DND-41 (cell line): ENCODE results near the gene ARHGEF16.

Experiments
- EZH2 ChIP-seq: IDR thresholded peaks from 3 replicates; pipeline ENCODE4 v1.6.1; 2012; ENCODE audit warnings: borderline replicate concordance, low read depth, mild to moderate bottlenecking, moderate library complexity, low read length, inconsistent platforms; ENCODE audit not compliant: severe bottlenecking
- TF ChIP-seq, protein P1 (sequence below): IDR thresholded peaks from 2 replicates; pipeline ENCODE4 v1.5.1; 2012; ENCODE audit warnings: borderline replicate concordance, low read length, moderate library complexity, mild to moderate bottlenecking; ENCODE audit not compliant: poor library complexity, severe bottlenecking; ENCODE audit errors: extremely low read depth

DNA sequence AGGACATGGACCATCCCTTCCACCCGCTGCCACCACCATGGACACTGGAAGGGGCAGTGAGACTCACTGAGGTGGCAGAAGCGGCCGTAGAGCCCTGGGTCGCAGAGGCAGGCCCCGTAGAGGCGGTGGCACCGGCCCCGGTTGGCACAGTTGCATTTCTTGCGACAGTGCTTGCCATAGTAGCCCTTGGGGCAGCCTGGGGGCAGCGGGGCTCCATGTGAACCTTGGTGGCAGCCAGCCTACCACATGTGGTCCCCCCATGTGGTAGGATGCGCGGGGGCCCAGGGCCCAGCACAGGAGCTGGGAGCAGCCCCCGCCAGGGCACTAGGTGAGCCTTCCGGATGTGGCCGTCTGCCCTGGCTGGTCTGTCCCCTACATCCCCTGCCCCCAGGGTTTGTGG lies 51.6 kb downstream of the ARHGEF16 start:
- TF ChIP-seq, protein P1, sequence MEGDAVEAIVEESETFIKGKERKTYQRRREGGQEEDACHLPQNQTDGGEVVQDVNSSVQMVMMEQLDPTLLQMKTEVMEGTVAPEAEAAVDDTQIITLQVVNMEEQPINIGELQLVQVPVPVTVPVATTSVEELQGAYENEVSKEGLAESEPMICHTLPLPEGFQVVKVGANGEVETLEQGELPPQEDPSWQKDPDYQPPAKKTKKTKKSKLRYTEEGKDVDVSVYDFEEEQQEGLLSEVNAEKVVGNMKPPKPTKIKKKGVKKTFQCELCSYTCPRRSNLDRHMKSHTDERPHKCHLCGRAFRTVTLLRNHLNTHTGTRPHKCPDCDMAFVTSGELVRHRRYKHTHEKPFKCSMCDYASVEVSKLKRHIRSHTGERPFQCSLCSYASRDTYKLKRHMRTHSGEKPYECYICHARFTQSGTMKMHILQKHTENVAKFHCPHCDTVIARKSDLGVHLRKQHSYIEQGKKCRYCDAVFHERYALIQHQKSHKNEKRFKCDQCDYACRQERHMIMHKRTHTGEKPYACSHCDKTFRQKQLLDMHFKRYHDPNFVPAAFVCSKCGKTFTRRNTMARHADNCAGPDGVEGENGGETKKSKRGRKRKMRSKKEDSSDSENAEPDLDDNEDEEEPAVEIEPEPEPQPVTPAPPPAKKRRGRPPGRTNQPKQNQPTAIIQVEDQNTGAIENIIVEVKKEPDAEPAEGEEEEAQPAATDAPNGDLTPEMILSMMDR = no peak
- TF ChIP-seq EZH2 = no peak
